Activated effector memory CD4-positive, alpha-beta T cell treated with Interleukin-2 at 50 U/mL for 16 hours (primary cell): Measurements from ENCODE around the gene CEBPG.
A peak's percentile ranks its signal among the peaks of the same experiment; 100 is the strongest.

Experiments
- DNase-seq: peaks from one replicate; pipeline ENCODE4 v3.0.0-alpha.2; 2020

Gene CEBPG

GRCh38 chr19:33408538-33409434, 35.3 kb downstream of the CEBPG start:
- DNase-seq: no peak

GRCh38 chr19:33409906-33410685, 36.6 kb downstream of the CEBPG start:
- DNase-seq: no peak

DNA sequence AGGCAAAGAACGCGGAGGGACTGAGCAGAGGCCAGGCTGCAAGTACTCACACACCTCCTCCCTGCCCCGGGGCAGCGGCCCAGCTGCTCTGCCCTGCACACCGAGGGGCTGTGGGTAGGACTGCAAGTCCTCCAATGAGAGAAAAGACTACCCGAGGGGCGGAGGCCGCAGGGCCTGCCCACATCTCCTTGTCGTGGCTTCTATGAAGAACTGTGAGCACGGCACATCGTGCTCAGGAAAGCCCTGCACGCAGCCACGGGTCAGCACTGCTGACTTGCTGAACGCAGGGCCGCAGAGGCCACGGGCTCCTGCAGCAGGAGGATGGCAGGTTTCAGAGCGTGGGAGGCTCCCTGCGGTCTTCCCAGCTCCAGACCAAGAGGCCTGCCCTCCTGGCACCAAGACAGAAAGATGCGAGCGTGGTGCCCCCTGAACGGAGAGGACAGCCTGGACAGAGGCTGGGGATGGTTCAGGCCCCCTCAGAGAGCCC, 37.4 kb downstream of the CEBPG start:
- no peak for DNase-seq

DNA sequence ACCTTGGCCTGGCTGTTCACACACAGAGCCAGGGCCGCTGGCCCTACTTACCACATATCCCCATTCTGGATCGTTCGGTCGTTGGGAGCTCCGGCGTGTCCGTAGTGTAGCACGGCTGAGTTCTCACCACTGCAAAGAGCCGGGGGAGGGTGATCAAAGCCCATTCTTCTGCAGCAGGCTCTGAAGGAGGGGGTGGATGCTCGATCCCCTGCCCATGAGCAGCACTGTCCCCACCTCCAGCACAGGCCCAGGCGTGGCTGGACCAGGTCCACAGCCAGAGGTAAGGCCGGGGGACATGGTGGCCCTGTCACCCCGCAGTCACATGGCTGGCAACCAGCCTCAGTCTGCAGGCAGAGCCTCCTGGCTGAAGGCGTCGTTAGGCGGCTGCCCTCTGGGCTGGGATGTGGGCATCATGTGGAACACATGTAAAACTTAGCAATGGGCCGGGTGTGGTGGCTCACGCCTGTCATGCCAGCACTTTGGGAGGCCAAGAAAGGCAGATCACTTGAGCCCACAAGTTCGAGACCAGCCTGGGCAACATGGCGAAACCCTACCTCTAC, 38.2 kb downstream of the CEBPG start:
- DNase-seq: no peak

- no peak for DNase-seq
Observed at GRCh38 chr19:33412601-33413425, 39.3 kb downstream of the CEBPG start.

DNA sequence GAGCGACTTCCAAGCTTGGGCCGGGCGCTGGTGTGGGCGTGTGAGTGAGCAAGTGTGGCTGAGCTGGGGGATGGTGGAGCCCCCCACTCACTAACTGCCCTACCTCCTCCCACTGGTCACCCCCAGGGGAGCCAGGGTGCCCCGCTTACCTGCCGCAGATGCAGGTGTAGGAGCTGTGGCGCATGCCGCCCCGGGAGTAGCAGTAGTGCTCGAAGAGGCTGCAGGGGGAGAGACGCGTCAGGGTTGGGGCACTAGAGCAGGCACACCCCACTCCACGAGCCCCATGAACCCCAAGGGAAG, 39.9 kb downstream of the CEBPG start:
- no peak for DNase-seq

DNA sequence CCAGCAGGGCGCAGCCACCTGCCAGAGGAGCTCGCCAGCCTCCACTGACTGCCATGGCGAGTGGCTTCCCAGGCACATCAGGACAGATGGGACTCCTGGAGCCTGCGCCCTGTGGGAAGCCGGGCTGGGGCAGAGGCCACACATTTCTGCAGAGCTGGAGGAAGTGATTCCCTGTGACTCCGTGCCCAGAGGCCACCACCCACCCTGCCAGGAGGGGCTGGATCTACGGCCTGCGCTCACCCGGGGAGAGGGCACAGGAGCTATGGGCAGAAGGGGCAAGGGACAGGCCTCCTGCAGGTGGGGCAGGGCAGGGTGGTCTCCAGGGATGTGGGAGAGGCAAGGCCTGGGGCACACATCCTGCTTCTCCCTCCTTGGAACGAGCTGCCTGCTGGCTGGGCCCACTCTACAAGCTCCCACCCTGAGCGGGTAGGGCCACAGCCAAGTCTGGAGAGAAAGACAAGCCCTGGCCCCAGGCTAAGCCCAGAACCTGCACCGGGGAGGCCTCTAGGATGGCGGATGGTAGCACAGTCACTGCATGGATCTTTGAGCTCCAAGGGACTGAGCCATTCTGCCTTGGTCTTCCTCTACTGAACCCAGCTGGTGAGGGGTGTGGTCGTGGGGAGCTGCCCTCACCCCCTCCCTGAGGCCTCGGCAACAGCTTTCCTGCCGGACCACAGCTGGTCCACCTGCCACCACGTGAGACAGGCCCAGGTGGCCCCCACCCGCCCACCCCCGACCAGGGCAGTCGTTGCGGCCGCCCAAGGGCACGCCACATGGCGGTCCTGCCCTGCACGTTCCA, 40.6 kb downstream of the CEBPG start:
- no peak for DNase-seq

DNA sequence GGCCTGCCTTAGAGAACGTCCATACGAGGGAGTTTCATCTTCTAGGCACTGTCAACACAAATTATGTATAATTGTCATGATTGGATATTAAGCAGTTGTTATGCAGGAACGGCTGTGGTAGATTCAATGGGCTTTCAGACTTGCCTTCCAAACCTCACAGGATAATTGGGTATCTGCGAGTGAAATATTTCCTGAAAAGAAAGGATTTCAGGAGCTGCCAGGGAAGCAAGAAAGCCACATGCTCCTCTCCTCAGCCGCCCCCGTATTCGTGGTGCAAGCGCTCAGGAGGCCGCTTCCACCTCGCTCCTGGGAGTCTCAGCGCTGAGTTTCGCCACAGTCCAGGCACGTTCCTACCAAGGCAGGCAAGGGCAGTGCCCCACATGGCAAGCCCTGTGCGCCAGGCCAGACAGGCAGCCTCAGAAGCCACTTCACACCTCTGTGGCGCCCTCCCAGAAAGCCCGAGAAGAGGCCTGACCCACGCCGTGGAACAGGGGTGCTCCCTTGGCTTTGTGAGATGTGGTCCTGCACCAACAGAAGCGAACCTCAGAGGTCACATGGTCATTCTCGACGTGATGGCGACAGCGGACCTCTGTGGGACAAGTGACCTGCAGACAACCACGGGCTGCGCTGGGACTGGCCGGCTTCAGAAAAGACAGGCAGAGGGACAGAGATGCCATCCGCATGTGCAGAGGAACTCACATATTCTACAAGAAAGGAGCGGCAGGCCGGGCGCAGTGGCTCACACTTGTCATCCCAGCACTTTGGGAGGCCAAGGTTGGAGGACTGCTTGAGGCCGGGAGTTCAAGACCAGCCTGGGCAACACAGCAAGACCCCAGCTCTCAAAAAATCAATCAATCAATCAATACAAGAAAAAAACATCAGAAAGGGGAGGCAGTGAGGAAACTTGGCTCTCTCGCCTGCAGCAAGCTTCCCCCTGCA, 41.4 kb downstream of the CEBPG start:
- no peak for DNase-seq

DNA sequence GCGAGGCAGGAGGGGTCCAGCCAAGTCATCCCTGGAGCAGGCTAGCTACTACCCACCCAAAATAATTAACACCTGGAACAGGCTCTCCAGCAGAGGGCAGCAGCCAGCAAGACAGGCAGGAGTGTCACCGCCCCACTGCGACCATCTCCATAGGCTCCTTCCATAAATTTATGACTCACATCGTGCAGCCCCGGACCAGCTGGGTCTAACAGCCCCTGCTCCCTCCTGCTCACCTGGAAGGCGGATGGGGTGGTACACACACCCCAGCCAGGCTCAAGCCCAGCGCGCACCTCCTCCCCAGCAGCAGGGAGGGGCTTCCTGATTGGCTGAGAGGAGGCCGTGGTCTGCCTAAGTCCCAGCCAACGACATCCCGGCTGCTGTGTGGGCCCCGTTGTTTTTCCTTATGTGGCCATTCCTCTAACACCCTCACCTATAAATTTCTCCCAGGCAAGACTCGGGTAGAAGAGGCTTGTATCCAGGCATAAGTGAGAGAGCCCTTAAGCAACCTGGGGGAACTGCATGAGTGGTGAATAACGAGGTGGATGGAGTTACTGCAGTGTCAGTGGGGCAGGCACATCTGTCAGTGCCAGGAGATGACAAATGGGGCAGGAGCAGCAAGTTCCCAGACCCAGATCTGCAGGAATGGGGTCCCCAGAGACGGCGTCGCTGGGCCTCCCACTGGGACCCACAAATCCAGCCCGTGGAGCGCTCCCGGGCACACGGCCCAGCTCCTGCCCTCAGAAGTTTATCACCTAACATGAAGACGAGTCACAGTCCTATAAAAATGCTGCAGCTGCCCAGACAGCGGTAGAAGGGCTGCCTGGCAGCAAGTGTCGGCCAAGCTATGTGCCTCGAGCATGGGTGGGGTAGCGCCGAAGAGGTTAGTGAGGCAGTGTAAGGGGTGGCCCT, 43.1 kb downstream of the CEBPG start:
- DNase-seq: peak; percentile 55

DNA sequence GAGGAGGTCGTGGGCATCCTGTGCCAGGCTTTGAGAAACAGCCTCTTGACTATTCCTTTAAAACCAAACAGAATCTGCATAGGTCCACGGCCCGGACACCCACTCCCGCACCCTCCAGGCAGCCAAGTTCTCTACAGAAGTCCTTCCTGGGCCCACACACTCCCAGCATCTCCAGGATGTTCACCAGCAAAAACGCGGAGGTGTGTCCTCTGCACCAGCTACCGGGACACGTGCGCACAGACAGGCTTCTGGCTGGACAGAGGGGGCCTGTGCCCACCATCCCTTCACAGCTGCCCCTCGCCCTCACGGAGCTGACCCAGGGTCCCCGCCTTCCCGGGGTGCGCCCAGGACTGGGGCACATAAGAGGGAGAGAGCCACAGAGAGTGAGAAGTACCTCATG, 44.2 kb downstream of the CEBPG start:
- no peak for DNase-seq

DNA sequence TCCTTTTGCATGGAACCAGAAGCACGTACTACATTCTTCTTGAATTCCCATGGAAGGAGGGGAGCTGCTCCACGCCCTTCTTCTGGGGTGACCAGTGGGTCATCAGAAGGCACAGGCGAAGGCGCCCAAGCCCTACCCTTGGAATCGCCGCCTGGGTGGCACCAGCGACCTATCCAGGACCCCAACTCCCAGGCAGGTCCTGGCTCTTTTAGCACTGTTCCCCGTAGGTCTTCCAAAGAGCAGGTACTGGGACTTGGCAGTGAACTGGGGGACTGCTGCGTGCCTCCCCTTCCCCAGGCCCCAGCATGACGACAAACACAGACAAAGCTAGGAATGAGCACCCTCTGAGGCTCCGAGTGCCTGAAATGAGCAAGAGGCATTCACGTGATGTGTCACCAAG, 45.0 kb downstream of the CEBPG start:
- DNase-seq: no peak

- DNase-seq: no peak
Observed at GRCh38 chr19:33418871-33419787, 45.6 kb downstream of the CEBPG start.

DNA sequence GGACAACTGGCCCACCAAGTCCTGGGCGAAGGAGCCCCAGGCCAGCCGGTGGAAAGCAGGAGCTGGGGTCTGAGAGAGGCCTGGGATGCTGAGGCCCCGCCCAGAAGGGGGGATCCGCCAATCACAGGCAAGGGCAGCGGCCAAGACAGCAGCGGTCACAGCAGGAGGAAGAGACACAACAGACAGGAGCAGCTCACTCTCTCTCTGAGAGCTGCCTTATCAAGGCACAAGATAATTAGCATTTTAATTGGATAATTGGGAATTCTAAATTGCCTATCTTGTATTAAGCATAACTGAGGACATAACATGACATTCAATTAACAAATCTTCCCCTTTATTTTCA, 46.2 kb downstream of the CEBPG start:
- DNase-seq: no peak

DNA sequence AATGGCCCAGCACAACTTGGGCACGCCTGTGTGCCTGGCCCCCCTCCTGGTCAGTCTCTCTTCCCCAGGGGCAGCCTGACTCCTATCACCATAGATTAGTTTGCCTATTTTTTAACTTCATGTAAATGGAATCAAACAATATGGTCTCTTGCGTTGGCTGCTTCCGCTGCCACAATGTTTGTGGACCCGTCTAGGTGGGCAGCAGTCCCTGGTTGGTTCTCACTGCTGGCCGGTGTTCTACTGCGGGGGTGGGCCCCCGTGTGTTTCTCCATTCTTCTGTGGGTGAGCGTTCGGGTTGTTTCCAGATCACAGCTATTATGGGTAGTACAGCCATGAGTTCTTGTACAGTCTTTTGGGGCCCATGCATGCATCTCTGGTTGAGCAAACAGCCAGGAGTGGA, 47.3 kb downstream of the CEBPG start:
- no peak for DNase-seq

DNA sequence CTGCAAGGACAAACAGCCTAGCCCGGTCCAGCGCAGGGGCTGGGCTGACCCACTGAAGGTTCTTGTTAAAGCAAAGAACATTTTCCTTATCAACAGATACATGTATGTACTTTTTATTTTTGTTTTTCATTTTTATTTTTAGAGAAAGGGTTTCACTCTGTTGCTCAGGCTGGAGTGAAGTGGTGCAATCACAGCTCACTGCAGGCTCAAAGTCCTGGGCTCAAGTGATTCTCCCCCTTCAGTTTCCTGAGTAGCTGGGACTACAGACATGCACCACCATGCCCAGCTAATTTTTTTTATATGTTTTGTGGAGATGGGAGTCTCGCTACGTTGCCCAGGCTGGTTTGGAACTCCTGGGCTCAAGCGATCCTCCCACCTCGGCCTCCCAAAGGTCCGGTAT, 47.9 kb downstream of the CEBPG start:
- DNase-seq: no peak

DNA sequence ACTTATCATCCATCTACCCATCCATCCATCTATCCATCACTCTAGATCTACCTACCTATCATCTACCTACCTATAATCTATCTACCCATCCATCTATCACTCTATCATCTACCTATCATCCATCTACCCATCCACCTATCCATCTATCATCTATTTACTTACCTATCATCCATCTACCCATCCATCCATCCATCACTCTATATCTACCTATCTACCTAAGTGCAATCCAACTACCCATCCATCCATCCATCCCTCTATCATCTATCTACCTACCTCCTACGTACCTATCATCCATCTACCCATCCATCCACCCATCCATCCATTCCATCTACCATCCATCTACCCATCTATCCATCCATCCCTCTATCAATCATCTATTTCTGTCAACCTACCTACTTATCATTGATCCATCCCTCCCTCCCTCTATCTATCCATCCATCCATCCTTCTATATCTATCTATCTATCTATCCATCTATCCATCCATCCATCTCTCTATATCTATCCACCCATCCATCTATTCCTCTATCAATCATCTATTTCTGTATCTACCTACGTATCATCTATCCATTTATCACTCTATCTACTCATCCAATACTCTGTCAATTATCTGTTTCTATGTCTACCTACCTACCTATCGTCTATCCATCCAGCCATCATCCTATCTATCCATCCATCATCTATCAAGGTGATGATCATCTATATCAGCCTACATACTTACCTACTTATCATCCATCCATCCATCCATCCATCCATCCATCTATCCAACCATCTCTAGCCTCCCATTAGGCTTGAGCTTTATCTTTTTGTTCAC, 49.1 kb downstream of the CEBPG start:
- no peak for DNase-seq

DNA sequence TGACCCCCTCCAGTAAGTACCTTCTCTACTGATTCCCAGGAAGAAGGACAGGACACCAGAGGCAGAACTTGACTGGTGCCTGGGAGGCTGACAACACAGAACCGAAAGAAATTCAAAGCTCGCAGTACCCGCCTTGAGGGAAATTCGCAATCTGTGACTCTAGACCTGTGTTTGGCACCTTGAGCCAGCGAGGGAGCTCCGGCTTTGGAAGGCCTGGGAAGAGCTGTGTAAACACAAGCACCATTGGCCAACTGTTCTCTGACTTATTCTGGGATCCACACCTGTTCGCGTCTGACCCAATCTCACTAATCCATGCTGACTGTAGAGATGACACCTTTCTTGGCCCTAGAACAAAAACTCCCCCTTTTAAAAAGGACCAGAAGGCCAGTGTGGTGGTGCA, 50.7 kb downstream of the CEBPG start:
- DNase-seq: no peak
